Activated CD4-positive, CD25-positive, alpha-beta regulatory T cell treated with anti-CD3 and anti-CD28 coated beads, Interleukin-2, amount 50 U/mL, for 72 hours (primary cell): Measurements from ENCODE around the gene CALM3.
A peak's percentile ranks its signal among the peaks of the same experiment; 100 is the strongest.

ENCODE experiments used
- DNase-seq: peaks from one replicate; pipeline ENCODE4 v3.0.0; 2021

Gene CALM3

DNA sequence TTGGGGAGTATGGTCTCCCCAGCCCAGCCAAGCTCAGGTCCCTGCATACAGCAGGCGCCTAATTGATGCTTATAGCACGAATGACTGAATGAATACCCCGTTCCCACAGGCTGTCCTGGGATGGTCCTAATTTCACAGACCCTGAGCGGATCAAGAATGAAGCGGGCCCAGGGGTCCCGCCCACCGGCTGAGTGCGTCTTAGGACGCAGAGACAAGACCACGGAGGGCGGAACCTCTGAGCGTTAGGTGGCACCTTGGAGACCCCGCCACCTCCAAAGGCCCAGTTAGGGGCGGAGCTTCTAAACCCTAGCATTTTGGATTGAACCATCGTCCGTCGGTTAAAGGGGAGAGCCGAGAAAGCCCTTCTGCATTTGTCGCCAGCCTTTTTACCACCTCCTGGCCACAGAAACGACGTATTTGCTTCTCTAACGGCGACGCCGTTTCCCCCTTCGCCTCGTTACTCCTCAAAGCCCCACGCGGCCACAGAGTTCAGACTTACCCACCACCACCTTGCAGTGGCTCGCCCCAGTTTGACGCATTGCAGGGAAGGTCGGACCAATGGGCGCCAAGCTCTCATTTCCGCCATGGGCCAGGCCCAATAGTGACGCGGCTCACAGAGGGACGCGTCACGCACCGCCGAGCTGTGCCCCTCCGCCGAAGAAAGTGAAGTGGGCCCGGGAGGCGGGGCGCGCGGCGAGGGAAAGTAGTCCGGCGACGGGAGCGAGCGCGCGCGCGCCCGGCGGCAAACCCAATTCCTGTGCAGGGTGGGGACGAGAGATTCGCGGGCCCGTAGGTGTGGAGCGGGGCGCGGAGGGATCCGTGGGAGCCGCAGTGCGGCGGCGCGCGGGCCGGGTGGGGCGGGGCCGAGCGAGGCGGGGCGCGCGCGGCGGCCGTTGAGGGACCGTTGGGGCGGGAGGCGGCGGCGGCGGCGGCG is 479 bp upstream of the CALM3 start:
- peak; percentile 98 for DNase-seq

DNA sequence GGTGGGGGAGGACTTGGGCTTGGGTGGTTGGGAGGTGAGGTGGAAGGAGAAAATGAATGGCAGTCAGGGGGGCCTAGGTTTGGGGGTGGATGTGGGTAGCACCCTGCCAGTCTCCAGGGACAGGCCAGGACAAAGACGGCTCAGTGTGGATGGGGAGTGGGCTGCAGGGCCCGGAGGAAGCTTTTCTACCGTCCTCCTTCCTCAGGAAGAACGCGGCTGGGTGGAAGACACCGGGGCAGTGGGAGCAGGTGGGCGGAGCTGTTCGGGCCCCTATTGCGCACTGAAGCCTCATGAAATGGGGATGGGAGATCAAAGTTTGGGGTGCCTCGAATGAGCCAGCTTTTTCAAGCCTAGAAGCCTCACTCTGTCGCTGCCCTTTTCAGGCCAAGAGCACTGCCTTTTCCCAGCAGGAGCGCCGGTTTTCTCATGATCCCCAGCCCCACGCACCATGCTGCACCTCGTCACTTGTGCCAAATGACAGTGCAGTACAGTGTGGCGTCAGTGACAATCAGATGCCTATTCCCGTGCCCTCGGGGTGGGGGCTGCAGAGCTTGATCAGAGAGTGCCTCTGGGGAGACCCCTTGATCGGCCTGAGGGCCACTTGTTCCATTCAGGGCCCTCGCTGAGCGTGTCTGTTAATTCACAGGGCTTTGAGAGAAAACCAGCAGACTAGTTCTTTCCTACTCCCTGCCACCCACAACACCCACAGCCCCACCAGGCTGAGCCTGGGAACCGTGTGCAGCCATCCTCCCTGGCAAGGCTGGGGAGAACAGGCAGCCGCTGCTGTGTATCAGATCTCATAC is 1.5 kb downstream of the CALM3 start:
- DNase-seq, result no peak

DNA sequence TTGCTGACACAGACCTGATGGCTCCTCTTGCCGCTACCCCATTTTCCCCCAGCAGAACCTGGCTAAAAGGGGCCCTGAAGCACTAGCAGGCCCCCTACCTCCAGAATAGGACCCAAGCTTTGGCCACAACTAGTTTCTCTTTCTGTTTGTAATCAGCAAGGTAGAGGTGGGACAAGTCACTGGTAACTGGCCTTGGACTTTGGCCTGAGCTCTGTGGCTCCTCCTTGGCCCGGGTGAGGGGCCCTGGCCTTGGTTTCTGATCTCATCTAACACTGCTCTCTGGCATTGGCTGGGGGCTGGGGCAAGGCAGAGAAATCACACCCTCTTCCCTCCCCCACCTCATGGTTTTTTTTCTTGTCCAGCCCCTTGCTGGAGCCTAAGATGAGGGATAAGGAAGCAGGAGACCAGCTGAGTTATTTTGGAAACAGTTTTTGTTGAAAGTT is 2.1 kb downstream of the CALM3 start:
- no peak for DNase-seq

DNA sequence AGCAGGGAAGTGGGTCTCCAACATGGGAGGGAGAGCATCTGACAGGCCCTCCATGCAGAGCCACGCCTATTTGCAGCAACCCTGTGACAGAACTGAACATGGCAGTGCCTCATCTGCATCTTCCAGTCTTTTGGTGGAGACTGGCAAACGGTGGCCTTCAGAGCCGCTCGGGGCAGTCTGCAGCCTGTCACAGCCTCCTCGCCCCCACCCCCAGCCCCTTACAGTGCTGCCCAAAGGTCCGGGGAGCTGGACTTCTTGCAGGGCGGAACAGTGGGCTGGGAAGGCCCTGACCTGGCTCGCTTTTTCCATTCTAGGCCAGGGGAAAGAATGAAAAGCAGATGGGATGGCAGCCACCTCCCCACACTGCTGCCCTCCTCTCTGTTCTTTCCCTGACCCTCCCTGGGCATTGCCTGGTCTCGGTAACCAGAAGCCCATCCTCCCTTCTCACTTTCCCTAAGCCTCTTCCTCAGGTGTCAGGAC is 2.7 kb downstream of the CALM3 start:
- no peak for DNase-seq

DNA sequence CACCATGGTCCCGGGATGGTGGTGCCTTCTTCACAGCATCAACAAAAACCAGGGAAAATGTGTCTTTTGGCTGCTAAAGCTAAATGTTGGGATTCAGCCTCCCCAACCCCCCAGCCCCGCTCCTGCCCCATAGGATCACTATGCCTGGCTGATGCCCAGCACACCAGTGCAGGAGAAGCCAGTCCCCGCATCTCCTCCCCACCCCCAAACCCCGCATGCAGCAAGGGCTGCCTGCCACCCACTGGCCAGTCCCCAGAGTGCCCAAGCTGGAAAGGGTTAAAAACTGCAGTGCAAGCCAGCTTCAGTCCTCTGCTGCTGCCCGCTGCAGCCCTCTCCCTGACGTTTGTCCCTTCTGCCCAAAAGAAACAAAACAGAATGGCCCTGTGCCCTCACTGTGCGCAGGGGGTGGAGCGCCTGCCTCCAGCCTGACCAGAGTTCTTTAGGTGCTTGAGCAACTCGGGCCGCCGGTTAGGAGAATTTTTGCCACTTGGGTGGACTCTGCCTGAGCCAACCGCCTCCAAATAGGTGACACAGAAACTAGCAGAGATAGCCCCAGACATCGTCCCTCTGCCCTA is 3.7 kb downstream of the CALM3 start:
- no peak for DNase-seq

DNA sequence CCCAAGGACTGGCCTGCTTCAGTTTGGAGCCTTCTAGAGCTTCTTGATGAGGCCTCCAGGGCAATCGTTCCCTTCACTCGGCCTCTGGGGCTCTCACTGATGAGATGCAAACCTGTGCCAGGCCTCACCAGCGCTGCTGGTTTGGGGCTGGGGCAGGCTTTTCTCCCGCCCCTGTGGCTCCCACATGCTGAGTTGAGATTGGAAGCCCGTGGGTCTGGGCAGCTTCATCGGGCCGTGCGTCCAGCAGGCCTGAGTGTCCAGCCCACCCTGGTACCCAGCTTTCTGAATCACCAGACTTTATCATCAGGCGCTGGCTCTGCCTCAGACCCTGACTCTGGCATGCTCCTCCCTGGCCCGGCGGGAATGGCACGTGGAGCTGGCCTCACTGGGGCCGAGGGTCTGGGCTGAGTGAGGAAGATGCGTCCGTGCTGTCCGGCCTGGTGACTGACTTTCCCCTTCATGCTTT is 4.3 kb downstream of the CALM3 start:
- DNase-seq, result no peak

DNA sequence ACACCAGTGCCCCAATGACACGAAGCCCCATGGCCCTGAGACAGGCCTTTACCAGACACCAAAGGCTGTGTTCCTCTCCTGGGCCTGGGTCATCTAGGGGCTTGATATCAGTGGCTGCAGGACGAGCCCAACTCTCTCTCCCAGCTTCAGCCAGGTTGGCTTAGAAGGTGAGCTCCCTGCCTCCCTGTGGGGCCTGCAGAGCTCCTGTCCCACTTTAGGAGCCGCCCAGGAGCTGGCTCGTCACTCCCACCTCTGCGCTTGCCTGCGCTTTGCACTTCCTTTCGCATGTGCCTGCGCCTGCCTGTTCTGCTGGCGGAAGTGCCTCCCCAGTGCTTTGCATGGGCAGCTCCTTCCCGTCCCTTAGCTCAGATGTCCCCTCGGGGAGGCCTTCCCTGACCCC is 4.9 kb downstream of the CALM3 start:
- DNase-seq, result no peak

DNA sequence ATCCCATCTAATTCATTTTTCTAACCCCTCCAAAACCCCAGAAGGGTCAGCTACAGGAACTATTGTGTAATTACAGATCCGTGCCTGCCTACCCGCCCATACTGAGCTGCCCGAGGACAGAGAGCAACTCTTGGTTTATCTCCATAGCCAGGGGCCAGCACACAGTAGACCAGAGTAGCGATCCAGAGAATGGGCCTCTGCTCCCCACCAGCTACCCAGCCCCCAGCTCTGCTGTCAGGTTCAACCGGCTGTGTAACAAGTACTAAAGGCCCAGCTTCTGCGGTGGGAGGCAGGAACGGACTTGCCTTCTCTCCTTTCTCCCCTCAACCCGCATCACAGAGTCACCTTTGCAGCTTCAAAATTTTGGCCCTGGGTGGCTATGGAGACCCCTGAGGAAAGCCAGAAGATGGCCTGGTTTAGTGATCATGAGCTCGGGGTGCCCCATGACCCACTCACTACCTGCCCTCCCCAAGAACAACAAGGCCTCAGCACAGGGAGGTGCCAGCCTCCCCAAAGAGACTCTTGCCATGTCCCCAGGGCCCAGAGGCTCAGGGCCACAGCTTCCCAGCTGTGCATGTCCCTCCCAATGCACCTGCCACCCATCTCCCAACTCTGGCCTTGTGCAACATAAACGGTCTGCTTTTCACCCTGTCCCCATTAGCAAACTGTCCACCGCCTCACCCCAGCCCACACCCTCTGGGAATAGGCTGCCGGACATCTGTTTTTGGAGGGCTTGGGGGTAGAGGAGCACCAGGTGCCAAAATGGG is 5.7 kb downstream of the CALM3 start:
- no peak for DNase-seq

DNA sequence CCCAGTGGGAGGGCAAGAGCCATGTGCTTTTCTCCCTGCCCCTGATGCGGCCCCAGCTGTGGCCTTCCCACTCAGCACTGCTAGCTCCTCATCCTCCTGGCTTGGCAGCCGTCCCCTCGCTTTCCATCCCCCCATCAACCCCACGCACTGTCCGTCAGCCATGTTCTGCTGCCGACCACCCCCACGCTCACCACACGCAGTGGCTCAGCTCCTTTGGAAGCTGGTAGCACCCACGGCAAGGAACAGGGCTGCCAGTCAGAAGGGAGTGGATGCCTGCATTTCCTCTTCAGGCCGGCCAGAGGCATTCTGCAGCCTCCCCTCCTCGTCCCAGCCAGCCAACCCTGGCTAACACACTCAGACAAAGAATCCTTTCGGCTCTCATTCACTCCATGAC is 6.3 kb downstream of the CALM3 start:
- DNase-seq, result no peak

DNA sequence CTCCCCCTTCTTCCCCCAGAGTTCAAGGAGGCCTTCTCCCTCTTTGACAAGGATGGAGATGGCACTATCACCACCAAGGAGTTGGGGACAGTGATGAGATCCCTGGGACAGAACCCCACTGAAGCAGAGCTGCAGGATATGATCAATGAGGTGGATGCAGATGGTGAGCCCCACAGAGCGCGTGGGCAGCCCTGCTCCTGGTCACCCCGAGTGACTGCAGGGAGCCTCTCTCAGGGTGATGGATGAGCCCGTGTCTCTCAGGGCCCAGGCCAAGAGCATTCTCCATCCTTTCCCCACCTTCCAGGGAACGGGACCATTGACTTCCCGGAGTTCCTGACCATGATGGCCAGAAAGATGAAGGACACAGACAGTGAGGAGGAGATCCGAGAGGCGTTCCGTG is 7.0 kb downstream of the CALM3 start:
- no peak for DNase-seq

DNA sequence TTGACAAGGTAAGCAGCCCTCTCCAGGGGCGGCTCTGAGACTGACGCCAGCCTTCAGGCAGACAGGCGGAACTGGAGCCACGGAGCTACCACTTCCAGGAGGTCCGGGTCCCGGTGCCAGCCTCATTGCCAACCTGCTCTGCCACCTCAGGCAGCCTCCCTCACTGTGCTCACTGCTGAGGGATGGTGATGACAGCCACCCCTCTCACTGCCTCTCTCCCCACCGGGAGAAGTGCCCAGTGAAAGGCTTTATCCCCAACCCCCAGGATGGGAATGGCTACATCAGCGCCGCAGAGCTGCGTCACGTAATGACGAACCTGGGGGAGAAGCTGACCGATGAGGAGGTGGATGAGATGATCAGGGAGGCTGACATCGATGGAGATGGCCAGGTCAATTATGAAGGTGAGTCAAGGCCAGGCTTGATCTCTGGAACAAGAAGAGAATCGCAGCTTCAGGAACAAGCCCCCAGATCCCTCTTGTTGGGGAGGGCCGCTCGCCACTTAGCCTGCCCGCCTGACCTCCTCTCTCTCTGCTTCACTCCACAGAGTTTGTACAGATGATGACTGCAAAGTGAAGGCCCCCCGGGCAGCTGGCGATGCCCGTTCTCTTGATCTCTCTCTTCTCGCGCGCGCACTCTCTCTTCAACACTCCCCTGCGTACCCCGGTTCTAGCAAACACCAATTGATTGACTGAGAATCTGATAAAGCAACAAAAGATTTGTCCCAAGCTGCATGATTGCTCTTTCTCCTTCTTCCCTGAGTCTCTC is 7.6 kb downstream of the CALM3 start:
- no peak for DNase-seq

DNA sequence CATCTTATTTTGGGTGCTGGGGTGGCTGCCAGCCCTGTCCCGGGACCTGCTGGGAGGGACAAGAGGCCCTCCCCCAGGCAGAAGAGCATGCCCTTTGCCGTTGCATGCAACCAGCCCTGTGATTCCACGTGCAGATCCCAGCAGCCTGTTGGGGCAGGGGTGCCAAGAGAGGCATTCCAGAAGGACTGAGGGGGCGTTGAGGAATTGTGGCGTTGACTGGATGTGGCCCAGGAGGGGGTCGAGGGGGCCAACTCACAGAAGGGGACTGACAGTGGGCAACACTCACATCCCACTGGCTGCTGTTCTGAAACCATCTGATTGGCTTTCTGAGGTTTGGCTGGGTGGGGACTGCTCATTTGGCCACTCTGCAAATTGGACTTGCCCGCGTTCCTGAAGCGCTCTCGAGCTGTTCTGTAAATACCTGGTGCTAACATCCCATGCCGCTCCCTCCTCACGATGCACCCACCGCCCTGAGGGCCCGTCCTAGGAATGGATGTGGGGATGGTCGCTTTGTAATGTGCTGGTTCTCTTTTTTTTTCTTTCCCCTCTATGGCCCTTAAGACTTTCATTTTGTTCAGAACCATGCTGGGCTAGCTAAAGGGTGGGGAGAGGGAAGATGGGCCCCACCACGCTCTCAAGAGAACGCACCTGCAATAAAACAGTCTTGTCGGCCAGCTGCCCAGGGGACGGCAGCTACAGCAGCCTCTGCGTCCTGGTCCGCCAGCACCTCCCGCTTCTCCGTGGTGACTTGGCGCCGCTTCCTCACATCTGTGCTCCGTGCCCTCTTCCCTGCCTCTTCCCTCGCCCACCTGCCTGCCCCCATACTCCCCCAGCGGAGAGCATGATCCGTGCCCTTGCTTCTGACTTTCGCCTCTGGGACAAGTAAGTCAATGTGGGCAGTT is 8.6 kb downstream of the CALM3 start:
- no peak for DNase-seq

DNA sequence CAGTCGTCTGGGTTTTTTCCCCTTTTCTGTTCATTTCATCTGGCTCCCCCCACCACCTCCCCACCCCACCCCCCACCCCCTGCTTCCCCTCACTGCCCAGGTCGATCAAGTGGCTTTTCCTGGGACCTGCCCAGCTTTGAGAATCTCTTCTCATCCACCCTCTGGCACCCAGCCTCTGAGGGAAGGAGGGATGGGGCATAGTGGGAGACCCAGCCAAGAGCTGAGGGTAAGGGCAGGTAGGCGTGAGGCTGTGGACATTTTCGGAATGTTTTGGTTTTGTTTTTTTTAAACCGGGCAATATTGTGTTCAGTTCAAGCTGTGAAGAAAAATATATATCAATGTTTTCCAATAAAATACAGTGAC is 9.3 kb downstream of the CALM3 start:
- no peak for DNase-seq

DNA sequence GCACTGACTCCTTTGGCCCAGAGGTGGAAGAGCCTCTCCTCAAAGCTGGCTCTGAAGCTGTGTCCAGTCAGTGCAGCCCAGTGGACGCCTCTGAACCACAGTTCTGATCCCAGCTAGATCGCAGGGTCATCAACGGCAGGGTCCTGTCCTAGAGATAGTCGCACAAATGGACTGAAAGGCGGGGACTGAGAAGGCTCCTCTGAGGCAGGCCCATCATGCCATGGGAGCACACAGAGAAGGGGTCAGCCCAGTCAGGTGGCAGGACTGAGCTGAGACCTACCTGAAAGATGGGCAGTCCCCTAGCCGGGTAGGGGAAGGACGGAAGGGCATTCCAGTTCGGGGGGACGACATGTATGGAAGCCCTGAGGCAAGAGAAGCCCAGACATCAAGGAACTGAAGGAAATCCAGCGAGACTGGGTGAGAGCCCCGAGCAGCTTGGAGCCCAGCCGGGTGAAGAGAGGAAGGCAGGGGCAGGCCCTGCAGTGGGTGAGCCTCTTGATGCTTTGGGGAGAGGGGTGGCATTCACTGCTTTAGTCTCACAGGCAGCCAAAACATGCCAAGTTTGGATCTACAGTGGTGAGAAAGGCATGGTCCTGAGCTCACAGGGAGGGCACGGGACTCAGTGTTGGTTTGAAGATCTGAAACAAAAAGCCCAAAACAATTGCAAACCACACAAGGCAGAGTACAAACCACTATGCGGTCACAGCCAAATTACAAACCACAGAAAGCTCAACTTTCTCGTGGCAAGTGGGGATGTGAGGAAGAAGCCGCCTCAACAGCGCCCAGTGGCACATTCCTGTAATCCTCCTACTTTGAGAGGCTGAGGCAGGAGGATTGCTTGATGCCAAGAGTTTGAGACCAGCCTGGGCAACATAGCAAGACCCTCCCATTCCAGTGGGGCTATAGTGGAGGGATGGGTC is 10.0 kb downstream of the CALM3 start:
- no peak for DNase-seq

DNA sequence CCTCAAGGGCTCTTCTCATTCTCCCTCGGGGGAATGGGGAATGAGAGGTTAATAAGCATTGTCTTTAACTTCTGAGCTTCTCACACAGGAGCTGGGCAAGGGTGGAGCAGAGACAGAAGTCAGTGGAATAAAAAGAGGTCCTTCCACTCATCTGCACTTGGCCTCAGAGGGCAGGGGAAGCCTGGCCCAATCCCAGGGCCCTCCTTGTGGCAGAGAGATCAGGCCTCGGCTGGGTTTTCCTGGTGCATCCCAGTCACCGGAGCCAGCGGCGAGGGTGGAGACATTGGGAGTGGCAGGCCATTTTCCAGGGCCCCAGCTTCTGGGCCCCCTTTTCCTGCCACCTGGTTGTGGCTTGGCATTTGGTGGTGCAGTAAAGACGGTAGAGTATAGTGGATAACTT is 10.6 kb downstream of the CALM3 start:
- DNase-seq, result no peak

DNA sequence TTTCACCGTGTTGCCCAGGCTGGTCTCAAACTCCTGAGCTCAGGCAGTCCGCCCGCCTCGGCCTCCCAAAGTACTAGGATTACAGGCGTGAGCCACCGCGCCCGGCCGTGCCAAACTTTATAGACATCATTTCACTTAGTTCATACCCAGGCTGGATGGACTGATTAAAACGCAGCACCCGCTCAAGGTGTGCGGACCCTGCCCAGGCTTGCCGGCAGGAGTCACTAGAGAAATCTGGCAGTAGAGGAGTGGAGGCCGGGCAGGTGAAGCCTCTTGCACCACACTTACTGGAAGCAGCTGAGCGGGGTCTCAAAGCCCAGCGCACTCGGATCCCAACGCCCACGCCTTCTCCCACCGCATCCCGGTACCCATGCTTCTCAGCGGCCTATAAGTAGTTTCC is 12.4 kb downstream of the CALM3 start:
- DNase-seq, result peak; percentile 24

DNA sequence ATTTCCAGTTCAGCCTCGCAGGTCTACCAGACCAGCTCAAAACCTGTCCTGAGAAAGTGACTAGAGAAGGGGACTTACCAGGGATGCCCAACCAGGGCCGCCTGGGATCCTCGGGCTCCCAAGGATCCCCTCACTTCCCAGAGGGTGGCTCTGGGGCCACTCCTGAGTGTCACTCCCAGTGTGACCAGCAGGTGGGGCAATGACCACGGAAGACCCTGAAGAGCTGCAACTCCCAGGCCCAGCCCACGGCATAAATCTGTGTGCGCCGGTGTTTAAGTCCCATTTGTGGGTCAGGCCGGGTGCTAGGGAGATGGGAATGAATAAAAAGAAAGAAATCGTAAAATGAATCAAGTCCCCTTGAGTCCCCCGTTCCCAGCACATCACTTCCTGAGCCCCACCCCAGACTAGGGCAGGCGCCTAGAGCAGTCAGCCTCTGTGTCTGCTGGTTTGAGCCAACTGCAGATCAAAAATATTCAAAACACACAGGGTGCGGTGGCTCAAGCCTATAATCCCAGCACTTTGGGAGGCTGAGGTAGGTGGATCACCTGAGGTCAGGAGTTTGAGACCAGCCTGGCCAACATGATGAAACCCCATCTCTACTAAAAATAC is 13.1 kb downstream of the CALM3 start:
- DNase-seq, result peak; percentile 86

DNA sequence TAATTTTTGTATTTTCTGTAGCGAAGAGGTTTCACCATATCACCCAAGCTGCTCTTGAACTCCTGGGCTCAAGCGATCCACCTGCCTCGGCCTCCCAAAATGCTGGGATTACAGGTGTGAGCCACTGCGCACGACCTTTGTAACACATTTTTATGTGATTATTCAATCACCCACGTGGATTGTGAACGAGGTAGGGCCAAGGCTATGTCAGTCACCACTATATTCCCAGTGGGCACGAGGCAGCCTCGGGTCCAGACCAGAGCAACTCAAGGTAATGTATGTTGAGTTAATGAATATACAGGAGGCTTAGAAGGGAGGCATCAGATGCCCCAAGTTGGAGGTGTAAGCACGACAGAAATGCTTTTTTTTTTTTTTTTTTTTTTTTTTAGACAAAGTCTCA is 14.8 kb downstream of the CALM3 start:
- no peak for DNase-seq

DNA sequence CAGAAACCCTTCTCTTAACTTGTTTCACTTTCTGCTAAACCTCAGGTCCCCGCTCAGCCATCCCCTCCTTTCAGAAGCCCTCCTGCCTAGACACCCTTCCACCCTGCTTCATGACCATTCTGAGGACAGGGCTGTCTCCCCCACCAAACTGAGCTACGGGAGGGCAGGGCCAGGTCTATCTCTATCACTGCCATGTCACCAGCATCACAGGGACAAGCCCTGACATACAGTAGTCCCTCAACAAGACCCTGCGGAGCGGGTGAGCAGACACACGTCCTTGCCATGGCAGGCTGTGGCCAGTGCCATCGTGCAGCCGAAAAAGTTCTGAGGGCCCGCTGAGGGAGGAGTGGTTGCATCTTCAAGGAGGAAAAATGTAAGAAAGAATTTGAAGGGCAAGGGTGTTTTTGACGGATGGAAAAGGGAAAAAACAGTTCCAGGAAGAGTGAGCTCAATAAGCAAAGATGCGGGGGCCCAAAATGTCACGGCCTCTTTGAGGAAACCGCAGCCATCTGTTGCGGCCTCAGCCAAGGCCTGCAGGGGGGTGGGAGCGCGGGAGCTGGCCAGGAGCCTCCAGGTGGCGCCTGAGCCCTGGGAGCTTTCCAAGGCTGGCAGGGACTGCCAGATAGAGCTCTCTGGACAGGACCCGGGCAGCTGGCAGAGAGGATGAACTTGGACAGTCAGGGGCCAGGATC is 15.6 kb downstream of the CALM3 start:
- peak; percentile 67 for DNase-seq
